Left lung (tissue), 10 donors: ENCODE data around the gene HCST. TPM values are rescaled to one million over a fixed set of nuclear protein-coding genes. Genes with fewer than 3 reads are reported as not detected.

Source experiments
- ATAC-seq: fragments of 200-7000 bp; cut with Tn5 transposase; one replicate; pipeline ENCODE4 v1.9.1; 2020; ENCODE audit warnings: moderate library complexity
- DNase-seq, 4 donors: peaks; one replicate each; pipeline ENCODE4 v3.0.0-alpha.2; 2013 to 2020
- H3K27ac ChIP-seq, 2 donors: fragments of 200-600 bp; sonication (generic) in 1 of 2; one replicate each; pipeline versions ENCODE4 v1.5.0 to v1.8.0; 2020 to 2021
- H3K27me3 ChIP-seq, 2 donors: fragments of 200-600 bp; sonication (generic) in 1 of 2; one replicate each; pipeline versions ENCODE4 v1.5.0 to v1.8.0; 2020 to 2021
- H3K36me3 ChIP-seq, 2 donors: fragments of 200-600 bp; sonication (generic) in 1 of 2; one replicate each; pipeline versions ENCODE4 v1.5.0 to v1.8.0; 2020 to 2021
- H3K4me1 ChIP-seq, 2 donors: fragments of 200-600 bp; one replicate each; pipeline ENCODE4 v1.8.0; 2021
- H3K4me3 ChIP-seq, 2 donors: fragments of 200-600 bp; sonication (generic) in 1 of 2; one replicate each; pipeline versions ENCODE4 v1.5.0 to v1.8.0; 2020 to 2021; ENCODE audit warnings: mild to moderate bottlenecking in 1 of 2
- H3K9me3 ChIP-seq, 2 donors: fragments of 200-600 bp; sonication (generic) in 1 of 2; one replicate each; pipeline versions ENCODE4 v1.5.0 to v1.8.0; 2020 to 2021
- CTCF ChIP-seq, 2 donors: fragments of 200-600 bp; sonication (generic) in 1 of 2; IDR thresholded peaks; one replicate each; pipeline versions ENCODE4 v1.5.0 to v1.8.0; 2021; ENCODE audit warnings: antibody characterized with exemption in 2 of 2
- intact Hi-C, 2 donors: fragments of 100-400 bp; cut with DNase I; formaldehyde crosslinking; loops; one replicate each; pipeline versions ENCODE4 v1.11.2 to v1.14.2; 2022
- polyA plus RNA-seq, 6 donors: library from polyadenylated mRNA; unstranded; fragments of 120-200 nt; gene quantifications; one replicate each; pipeline ENCODE4 v1.2.1, GENCODE V29; 2013; ENCODE audit not compliant: insufficient read length in 6 of 6
- total RNA-seq, 2 donors: library from RNA; stranded (reverse); fragmentation: NEBNext Ultra II Directional; extraction: Animal tissue kit (Norgen Biotek cat#: 25700); gene quantifications; one replicate each; pipeline ENCODE4 v1.2.1, GENCODE V29; 2021
- donor health status: DM: no; HTN: yes; CAD: no.
- donor health status: DM: no; HTN: no; CAD: no.

Gene HCST
- total and polyA plus RNA-seq, 8 donors, result 3.6 to 26.0 (median 4.9) TPM

GRCh38 chr19:35879770-35880317, 22.5 kb upstream of the HCST start:
- ATAC-seq, result peak; percentile 99
- peaks cover 0 to 5% of the 10 kb centered on the region in 2 donors for H3K4me1 ChIP-seq
- no peak overlapping the region for H3K27ac ChIP-seq
- no peaks in the 10 kb centered on the region for H3K36me3 ChIP-seq
- no peaks in the 10 kb centered on the region for H3K9me3 ChIP-seq
- intact Hi-C loops, result loop anchor here in 1 of 2 donors (5.0 kb wide), 1 partner anchor 52 kb away; no protein-coding TSS in a partner anchor
- DNase-seq, result peak; percentile 70 to 96 (median 90)
- no peak for TF ChIP-seq CTCF (IDR thresholded peaks at IDR 0.05)
- no peak overlapping the region for H3K4me3 ChIP-seq
- H3K27me3 ChIP-seq, result peaks cover 0 to 26% of the 10 kb centered on the region in 2 donors

DNA sequence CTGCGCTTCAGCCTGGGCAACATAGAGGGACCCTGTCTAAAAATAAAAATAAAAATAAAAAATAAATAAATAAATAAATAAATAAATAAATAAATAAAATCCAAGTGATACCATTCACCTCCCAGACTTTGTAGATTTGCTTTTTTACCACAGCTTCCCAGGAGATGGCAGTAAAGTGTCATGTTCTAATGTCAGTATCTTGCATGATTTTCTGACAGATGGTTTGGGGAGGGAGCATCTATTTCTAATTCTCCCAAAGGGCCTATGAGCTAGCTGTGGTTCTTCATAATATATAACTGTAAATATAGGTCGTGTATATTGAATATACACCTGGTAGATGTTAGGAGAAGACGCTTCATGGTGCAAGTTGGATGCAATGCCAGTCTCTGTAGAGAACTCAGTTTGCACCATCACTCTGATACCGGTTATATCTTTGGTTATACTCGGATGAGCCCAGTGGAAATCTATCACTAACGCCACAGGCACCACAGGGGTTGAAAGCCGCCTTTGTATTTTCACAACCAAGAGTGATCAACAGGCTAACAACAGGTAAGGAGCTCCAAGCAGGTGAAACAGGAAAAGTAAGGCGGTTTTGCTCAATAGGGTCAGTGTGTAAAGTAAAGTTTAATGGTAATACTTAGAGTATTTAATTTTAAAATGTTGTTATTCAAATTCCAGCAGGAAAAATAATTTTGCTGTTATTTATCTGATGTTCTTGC, 20.1 kb upstream of the HCST start:
- H3K4me3 ChIP-seq, result no peak overlapping the region
- H3K9me3 ChIP-seq, result no peaks in the 10 kb centered on the region
- peaks cover 0 to 26% of the 10 kb centered on the region in 2 donors for H3K27me3 ChIP-seq
- DNase-seq (peak in 1 of 4 donors; percentile 81), ATAC-seq (peak; percentile 66)
- no peak overlapping the region for H3K27ac ChIP-seq
- TF ChIP-seq CTCF (IDR thresholded peaks at IDR 0.05), result peak; percentile 38 to 68
- peaks cover 0 to 5% of the 10 kb centered on the region in 2 donors for H3K4me1 ChIP-seq
- peaks cover 0 to 14% of the 10 kb centered on the region in 2 donors for H3K36me3 ChIP-seq
- intact Hi-C loops, result no loop called here

- DNase-seq, result no peak
- Histone ChIP-seq H3K9me3 (no peaks in the 10 kb centered on the region), H3K27me3 (peaks cover 0 to 11% of the 10 kb centered on the region in 2 donors), H3K4me1 (peaks cover 0 to 5% of the 10 kb centered on the region in 2 donors), H3K27ac (no peak overlapping the region), H3K36me3 (peaks cover 0 to 30% of the 10 kb centered on the region in 2 donors), H3K4me3 (no peak overlapping the region)
- intact Hi-C loops, result no loop called here
- no peak for TF ChIP-seq CTCF (IDR thresholded peaks at IDR 0.05)
- ATAC-seq, result no peak
Observed at GRCh38 chr19:35883882-35884281, 18.4 kb upstream of the HCST start.

DNA sequence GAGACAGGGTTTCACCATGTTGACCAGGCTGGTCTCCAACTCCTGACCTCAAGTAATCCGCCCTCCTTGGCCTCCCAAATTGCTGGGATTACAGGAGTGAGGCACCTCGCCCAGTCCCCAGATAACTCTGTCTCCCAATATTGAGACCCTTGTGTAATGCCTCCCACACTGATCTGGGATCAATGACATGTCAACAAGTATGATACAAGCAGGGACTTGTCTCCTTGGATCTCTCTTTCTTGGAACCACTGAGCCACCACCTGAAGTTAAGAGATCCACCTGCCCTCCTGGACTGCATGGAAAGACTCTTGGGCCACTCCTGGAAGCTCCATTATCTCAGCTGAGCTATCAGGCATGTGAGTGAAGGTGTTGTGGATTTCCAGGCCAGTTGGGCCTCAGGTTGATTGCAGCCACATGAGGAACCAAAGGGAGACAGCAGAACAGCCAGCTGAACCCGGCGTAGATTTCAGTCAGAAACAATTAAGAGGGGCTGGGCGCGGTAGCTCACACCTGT, 17.0 kb upstream of the HCST start:
- no peaks in the 10 kb centered on the region for H3K27me3 ChIP-seq
- H3K27ac ChIP-seq, result no peak overlapping the region
- no peak for TF ChIP-seq CTCF (IDR thresholded peaks at IDR 0.05)
- no peak overlapping the region for H3K4me3 ChIP-seq
- peaks cover 0 to 44% of the 10 kb centered on the region in 2 donors for H3K36me3 ChIP-seq
- intact Hi-C loops, result no loop called here
- no peaks in the 10 kb centered on the region for H3K9me3 ChIP-seq
- no peaks in the 10 kb centered on the region for H3K4me1 ChIP-seq
- no peak for DNase-seq
- ATAC-seq, result no peak

- no peaks in the 10 kb centered on the region for H3K9me3 ChIP-seq
- H3K4me3 ChIP-seq, result no peak overlapping the region
- ATAC-seq (no peak), DNase-seq (no peak)
- H3K27ac ChIP-seq, result no peak overlapping the region
- H3K36me3 ChIP-seq, result peaks cover 0 to 50% of the 10 kb centered on the region in 2 donors
- TF ChIP-seq CTCF (IDR thresholded peaks at IDR 0.05), result no peak
- intact Hi-C loops, result no loop called here
- H3K27me3 ChIP-seq, result no peaks in the 10 kb centered on the region
- no peaks in the 10 kb centered on the region for H3K4me1 ChIP-seq
Observed at GRCh38 chr19:35885904-35886303, 16.4 kb upstream of the HCST start.
